Kidney (tissue), 14 donors: ENCODE results near the gene LTBP4. TPM values are rescaled to one million over a fixed set of nuclear protein-coding genes. Genes with fewer than 3 reads are reported as not detected.

Experiments used
- DNase-seq, 5 donors: peaks; one replicate each; pipeline ENCODE4 v3.0.0-alpha.2; 2013 to 2020
- FAIRE-seq: peaks from 2 replicates; lab custom pipeline; 2012; peaks lifted over from hg19 to GRCh38; lab: Jason Lieb, UNC
- H3K27ac ChIP-seq, 2 donors: one replicate each; pipeline ENCODE4 v1.7.0; 2013; ENCODE audit warnings: low read depth in 2 of 2, low read length in 2 of 2, inconsistent platforms in 1 of 2
- H3K27me3 ChIP-seq: one replicate; pipeline ENCODE4 v1.7.1; 2013; ENCODE audit warnings: low read length, inconsistent platforms; ENCODE audit not compliant: control insufficient read depth, insufficient read depth
- H3K36me3 ChIP-seq, 3 donors: one replicate each; pipeline versions ENCODE4 v1.7.0 to v1.7.1; 2013; ENCODE audit warnings: low read length in 3 of 3, control low read depth in 1 of 3, inconsistent platforms in 1 of 3; ENCODE audit not compliant: insufficient read depth in 3 of 3, control insufficient read depth in 2 of 3
- H3K4me1 ChIP-seq, 3 donors: one replicate each; pipeline versions ENCODE4 v1.7.0 to v1.7.1; 2013; ENCODE audit warnings: low read length in 3 of 3, inconsistent platforms in 1 of 3, low read depth in 1 of 3; ENCODE audit not compliant: control insufficient read depth in 2 of 3, insufficient read depth in 2 of 3
- H3K4me3 ChIP-seq, 3 donors: one replicate each; pipeline versions ENCODE4 v1.7.0 to v1.8.1; 2013; ENCODE audit warnings: low read length in 3 of 3, control low read depth in 1 of 3, inconsistent platforms in 1 of 3
- H3K9ac ChIP-seq, 3 donors: one replicate each; pipeline versions ENCODE4 v1.7.0 to v1.7.1; 2013; ENCODE audit warnings: low read length in 3 of 3, control low read depth in 1 of 3, inconsistent platforms in 1 of 3
- H3K9me3 ChIP-seq, 3 donors: one replicate each; pipeline versions ENCODE4 v1.7.0 to v1.7.1; 2013; ENCODE audit warnings: low read length in 3 of 3, control low read depth in 1 of 3, inconsistent platforms in 1 of 3; ENCODE audit not compliant: control insufficient read depth in 2 of 3, insufficient read depth in 1 of 3
- CTCF ChIP-seq: IDR thresholded peaks from 3 replicates; pipeline ENCODE4 v1.5.1; 2012; ENCODE audit warnings: mild to moderate bottlenecking, moderate library complexity, borderline replicate concordance; ENCODE audit not compliant: insufficient read depth; ENCODE audit errors: extremely low read depth
- intact Hi-C: fragments of 100-400 bp; cut with DNase I; formaldehyde crosslinking; loops from one replicate; pipeline ENCODE4 v1.11.1; 2022
- polyA plus RNA-seq: library from polyadenylated mRNA; stranded (reverse); fragments of 350-450 nt; fragmentation: Illumina TruSeq; extraction: RNeasy Lipid Tissue Mini Kit (QIAGEN cat#74804); gene quantifications from one replicate; pipeline ENCODE4 v1.2.3, GENCODE V29; 2014; ENCODE audit warnings: low read depth, low replicate concordance; ENCODE audit not compliant: insufficient read depth
- total RNA-seq: library from RNA; stranded (reverse); fragmentation: NEBNext Ultra II Directional; extraction: Animal tissue kit (Norgen Biotek cat#: 25700); gene quantifications from one replicate; pipeline ENCODE4 v1.2.1, GENCODE V29; 2021
- donor health status: control.
- donor health status: control.
- donor health status: control.
- donor health status: control.
- donor health status: control.
- donor health status: DM: yes; HTN: yes; CAD: no.
- donor health status: Normal renal cell carcinoma (clear cell type).

Gene LTBP4
- total and polyA plus RNA-seq, 2 donors from 2014 or later, result 52.1 to 155 TPM

GRCh38 chr19:40588110-40588854 is 12.9 kb upstream of the LTBP4 start:
- no peaks in the 10 kb centered on the region for H3K27me3 ChIP-seq
- peaks cover 0 to 6% (median 2%) of the 10 kb centered on the region in 3 donors for H3K36me3 ChIP-seq
- no peak overlapping the region for H3K4me3 ChIP-seq
- no peak overlapping the region for H3K27ac ChIP-seq
- intact Hi-C loops, result no loop called here
- H3K4me1 ChIP-seq, result no peaks in the 10 kb centered on the region
- no peak for TF ChIP-seq CTCF
- no peak for DNase-seq
- H3K9me3 ChIP-seq, result no peaks in the 10 kb centered on the region
- no peak for FAIRE-seq
- no peak overlapping the region for H3K9ac ChIP-seq

GRCh38 chr19:40588926-40589569 is 12.1 kb upstream of the LTBP4 start:
- no peak overlapping the region for H3K9ac ChIP-seq
- peaks cover 0 to 6% (median 0%) of the 10 kb centered on the region in 3 donors for H3K36me3 ChIP-seq
- no peaks in the 10 kb centered on the region for H3K27me3 ChIP-seq
- no peaks in the 10 kb centered on the region for H3K9me3 ChIP-seq
- FAIRE-seq, result no peak
- H3K4me3 ChIP-seq, result no peak overlapping the region
- H3K27ac ChIP-seq, result no peak overlapping the region
- TF ChIP-seq CTCF, result no peak
- intact Hi-C loops, result no loop called here
- DNase-seq, result no peak
- no peaks in the 10 kb centered on the region for H3K4me1 ChIP-seq

- Histone ChIP-seq H3K36me3 (peaks cover 0 to 6% (median 0%) of the 10 kb centered on the region in 3 donors), H3K4me1 (no peaks in the 10 kb centered on the region), H3K27me3 (no peaks in the 10 kb centered on the region), H3K27ac (no peak overlapping the region), H3K9ac (no peak overlapping the region), H3K9me3 (no peaks in the 10 kb centered on the region), H3K4me3 (no peak overlapping the region)
- TF ChIP-seq CTCF, result no peak
- intact Hi-C loops, result loop anchor here (10.0 kb wide), 1 partner anchor 45 kb away; no protein-coding TSS in a partner anchor
- FAIRE-seq, result no peak
- no peak for DNase-seq
These were observed 11.4 kb upstream of the LTBP4 start for GRCh38 chr19:40589591-40590429.
